HG03139 (cell line): ENCODE data around the gene CHST11.

Source experiments
- ATAC-seq: cut with Tn5 transposase; IDR thresholded peaks from one replicate; pipeline ENCODE4 v1.9.1; 2021; ENCODE audit not compliant: unreplicated experiment

The CHST11 gene

DNA sequence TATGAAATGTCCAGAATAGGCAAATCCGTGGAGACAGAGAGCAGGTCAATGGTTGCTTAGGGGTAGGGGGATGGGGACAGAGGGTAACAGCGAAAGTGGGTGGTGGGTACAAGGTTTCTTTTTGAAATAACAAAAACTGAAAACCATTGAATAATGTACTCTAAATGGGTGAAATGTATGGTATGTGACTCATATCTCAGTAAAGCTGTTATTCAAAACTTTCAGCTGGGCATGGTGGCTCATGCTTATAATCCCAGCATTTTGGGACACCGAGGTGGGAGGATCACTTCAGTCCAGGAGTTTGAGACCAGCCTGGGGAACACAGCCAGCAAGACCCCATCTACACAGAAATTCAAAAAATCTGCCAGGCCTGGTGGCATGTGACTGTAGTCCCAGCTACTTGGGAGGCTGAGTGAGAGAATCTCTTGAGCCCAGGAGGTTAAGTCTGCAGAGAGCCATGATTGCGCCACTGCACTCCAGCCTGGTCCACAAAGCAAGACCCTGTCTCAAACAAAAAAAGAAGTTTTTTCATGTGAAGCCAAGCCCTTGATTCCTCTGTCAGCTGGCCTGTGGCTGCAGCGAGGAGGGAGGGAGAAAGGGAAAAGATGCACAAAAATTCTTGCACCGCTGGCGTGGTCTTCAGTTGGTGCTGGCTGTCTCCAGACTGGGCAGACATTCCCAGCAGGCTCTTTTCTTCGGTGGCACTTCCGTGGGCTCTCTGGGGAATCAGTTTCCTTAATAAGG, 253.1 kb downstream of the CHST11 start:
- no peak for ATAC-seq

DNA sequence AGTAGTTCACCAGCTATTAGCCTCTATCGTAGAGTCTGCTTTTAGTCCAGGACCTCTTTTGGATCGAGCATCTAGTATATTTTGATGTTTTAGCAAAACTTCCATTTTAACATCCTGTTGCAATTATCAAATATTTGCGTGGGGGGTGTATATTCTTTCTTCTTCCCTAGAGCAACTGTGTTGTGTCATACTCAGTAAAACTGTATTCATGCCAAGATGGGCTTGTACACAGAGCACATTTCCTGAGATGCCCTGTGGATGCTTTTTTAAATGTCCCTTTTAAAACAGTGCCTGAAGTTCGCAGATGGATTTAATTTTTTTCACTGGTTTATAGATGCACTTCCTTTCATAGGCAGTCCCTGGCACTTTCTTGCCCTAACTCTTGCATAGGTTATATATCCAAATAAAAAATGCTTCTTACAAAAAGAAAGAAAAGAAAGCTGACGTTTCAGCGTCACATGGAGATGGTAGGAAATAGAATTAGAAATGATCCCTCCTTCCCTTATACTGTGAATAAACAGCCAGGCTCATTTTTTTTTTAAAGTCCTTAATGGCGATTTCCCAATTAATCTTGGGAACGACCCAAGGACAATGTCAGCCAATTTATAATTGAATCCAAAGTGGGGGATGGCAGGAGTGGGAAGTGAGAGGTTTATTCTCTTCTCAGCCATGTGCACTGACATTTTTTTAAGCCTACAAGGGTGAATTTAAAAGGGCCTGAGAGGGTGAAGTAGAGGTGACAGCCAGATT, 254.4 kb downstream of the CHST11 start:
- ATAC-seq = no peak

DNA sequence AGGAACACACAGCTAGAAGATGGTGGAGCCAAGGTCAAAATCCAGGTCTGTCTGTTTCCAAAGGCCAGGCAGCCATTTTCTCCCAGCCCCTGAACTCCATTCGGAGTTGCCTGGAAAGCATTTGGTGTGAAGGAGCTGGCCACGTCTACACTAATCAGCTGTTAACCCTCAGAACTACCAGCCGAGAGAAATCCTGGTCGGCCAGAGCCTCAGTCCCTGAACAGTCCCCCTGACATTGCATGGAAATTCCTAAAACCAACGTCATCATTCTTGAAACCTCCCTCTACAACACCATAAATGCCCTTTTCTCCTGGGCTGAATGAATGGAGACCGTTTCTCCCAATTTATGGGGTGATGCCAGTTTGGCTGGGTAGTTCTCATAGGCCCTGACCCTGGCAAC, 255.7 kb downstream of the CHST11 start:
- ATAC-seq = no peak

DNA sequence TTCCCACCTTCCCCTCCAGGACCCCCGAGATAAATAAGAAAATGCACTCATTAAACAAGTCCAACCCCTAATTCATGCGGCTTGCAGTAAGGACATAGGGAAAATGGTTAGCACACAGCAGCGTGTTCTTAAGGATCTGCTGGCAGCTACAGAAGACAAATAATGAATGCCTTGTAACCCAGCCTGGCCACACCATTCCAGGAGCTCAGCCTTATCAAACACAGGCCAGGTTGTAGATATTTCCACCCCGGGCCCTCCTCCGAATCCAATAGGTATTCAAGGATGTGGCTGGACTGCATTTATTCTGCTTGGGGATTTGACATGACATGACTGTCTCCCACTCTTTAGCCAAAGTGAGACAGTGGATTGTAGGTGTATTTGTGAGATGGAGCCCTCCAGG, 256.2 kb downstream of the CHST11 start:
- no peak for ATAC-seq

DNA sequence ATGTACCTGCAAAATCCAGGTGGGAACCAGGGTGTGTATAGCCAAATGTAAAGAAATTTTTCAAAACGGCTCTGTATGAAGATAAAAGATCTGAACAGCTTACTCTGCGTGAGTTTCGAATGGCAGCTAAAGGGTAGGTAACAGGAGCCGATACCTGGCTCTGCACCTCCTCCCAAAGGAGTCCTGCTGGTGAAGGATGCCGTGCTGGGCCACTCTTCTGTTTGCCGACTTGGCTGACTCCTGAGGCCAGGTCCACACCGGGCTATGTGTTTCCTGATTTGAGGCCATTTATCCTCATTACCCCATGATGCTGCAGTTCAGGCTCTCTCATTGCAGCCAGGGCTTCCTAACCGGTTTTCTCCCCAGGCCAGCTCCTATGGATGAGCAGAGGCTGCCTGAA, 256.7 kb downstream of the CHST11 start:
- no peak for ATAC-seq

DNA sequence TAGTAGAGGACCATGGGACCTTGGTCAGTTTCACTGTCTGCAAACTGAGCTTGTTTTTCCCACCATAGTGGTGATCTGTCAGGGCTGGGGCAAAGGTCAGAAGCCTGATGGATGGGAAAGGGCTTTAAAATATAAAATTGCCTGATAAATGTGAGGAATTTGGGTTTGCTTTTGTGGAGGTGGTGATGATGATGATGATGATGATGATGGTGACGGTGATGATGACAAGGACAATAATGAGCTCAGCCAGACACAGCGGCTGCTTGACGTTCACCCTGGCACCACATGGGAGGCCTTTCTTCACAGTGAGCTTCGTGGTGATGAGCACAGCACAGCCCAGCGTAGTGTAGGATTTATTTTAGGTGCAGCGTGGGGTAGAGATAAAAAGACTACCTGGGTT, 257.6 kb downstream of the CHST11 start:
- no peak for ATAC-seq

DNA sequence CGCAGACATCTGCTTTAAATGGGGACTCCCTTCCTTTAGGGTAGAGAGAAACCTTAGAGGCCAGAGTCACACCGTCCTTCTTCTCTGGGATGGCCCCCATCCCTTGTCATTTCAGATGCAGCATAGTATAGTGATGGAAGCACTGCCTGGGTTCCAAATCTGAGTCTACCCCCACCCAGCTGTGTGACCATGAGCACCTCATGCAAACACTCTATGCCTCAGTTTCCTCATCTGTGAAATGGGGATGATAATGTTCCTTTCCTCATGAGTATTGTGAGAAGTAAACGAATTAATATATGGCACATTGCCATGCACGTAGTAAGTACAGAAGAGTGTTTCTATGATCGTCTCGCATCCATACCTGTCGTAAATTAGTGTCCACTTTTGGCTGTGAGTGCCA, 259.4 kb downstream of the CHST11 start:
- no peak for ATAC-seq

DNA sequence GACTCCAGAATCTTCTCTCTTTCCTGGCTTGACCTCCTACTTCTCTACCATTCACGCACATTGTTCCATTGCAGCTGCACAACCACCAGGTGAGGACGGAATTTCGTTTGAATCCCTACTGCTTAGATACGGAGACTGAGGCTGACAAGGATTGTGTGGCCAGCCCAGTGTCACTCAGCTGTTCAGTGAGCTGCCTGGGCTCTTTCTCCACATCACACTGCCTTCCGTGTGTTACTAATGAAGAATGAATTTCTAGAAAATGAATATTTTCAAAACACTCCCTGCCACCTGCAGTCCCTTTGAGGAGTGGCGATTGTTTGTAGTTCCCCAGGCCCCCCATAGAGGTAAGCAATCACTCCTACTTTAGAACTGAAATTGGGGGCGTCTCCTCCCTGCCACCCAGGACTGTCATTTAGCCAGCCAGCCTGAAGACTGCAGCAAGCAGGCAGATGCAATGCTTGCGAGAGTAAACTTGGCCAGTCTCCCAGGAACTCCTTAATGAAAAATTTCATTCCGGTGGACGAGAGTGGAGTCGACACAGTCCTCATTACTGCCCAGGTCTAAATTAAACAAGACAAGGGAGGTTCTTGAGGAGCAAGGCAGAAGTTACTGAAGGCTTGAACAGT, 261.7 kb downstream of the CHST11 start:
- no peak for ATAC-seq

DNA sequence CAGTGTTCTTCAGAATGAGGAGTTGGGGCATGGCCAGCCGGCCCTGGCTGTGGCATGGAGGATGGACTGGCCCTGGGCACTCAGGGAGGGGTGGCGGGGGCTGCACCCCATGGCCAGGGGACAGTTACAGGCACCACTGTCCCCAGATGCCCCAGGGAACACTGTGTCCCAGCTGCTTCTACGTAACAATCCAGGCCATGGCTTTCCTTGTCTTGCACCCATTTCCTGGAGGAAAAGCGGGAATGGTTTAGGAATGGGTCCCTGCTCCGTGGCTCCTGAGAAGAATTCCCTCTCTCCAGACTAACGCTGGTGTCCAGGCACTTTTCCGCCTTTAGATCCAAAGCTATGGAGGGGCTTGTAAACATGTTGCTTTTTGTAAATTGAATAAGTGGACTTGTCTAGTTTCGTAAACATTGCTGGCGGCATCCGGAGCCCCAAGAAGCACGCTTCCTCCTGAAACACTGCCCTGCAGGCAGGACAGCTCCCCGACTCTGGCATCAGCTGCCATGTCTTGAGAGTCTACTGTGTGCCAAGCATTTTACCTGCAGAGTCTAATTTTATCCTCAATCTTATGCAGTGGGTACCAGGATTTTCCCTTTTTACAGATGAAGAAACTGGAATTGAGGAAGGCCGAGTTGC, 263.1 kb downstream of the CHST11 start:
- ATAC-seq = no peak

DNA sequence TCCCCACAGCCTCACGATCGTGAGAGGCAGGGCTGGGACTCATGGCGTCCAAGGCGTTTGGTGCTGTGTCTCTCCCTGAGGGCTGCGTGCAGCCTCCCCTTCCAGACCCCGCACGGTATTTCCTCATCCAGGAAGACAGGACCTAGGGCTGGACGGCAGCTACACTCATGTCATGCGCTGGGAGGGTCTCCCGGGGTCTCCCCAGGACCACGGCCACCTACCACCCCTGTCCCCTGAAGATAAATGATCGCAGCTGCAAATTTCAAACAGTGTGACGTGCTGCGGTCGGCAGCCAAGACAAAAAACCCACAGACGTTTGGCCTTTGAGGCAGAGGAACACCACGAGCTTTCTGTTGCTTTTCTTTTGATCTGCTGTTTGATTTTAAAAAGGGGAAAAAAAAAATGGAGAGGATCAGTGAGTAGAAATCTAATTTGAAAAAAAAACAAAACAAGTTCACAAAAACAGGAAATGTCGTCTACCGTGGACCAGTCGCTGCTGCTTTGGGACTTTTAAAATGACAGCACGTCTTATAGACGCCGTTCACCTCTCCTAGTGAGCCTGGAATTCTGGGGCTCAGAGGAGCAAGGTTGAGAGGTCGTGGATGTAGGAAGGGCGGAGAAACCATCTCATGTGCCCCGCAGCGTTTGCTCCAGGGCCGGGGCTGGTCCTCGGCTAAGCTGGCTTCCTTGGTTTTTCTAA, 263.7 kb downstream of the CHST11 start:
- no peak for ATAC-seq

DNA sequence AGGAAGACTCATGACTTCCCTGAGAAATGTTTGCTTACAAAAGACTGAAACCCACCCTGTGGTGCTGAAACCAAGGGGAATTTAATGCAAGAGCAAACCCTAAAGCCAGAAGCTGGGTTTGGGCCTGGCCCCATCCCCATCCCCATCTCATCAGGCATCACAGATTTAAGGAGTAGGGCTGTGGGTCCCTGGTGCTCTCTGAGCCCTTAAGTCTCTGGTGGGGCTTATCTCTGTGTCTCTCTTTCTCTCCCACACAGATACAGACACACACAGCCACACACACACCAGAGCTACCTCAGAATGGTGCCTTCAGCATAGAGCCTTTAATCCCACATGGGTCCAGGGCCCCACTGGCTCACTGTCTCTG, 264.3 kb downstream of the CHST11 start:
- no peak for ATAC-seq

DNA sequence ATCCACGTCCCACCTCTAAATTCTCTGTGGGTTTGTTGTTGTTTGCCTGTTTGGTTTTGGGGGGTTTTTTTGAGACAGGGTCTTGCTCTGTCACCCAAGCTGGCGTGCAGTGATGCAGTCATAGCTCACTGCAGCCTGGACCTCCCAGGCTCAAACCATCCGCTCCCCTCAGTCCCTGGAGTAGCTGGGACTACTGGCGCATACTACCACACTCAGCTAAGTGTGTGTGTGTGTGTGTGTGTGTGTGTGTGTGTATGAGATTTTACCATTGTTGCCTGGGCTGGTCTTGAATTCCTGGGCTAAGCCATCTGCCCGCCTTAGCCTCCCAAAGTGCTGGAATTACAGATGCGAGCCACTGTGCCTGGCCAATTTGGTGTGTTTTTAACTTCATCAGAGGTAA, 265.2 kb downstream of the CHST11 start:
- no peak for ATAC-seq

DNA sequence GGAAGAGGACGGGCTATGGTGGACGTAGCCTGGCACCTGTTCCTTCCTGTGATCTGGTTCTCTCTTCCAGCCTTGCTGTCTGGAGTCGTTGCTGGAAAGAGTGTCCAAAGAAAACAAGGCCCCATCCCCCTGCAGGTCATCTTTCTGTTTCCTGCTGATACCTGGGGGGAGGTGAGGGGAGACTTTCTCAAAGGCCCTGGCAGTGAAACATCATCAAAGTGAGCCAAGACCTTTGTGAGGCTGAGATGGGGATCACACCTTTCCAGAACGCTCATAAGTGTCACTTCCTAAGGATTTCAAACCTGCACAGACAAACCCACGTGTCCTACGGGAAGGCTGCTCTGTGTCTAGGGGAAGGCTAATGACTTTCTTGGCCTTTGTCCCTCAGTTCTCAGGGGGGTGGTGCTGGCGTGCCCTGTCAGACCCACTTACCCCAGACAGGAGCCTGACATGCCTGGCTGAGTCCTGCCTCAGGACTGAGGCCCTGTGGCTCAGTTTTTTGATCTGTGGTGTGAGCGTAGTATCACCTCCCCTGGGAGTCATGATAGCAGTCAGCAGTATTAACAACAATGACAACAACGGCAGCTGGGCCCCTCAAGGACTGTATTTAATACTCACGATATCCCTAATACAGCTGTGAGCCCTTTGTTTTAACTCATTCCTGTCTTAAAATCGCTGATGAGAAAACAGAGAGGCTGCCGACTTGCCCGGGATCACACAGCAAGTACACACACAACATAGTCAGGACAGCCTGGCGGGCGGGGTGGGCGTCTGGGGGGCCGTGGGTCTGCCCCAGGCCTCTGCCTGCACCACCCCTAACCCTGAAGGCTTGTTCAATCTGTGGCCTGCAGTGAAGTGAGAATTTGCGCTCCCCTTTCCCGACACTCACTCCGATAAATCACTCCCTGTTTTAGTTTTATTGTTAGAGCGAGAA, 266.1 kb downstream of the CHST11 start:
- no peak for ATAC-seq

DNA sequence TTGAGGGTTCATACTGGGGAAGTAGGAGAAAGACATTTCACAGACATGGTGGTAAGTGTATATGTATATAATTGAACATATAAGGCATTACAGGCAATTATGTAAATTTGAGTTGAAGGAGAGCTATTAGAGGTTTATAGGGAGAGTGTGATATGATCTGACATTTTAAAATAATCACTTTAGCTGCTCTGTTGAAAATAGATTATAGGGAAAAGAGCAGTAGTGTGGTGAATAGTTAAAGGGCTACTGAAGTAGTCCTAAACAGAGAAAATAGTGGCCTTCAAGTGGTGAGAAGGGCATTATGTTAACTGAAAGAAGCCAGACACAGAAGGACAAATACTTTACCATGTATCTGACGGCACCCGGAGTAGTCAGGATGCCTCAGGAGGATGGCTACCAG, 267.1 kb downstream of the CHST11 start:
- ATAC-seq = no peak

DNA sequence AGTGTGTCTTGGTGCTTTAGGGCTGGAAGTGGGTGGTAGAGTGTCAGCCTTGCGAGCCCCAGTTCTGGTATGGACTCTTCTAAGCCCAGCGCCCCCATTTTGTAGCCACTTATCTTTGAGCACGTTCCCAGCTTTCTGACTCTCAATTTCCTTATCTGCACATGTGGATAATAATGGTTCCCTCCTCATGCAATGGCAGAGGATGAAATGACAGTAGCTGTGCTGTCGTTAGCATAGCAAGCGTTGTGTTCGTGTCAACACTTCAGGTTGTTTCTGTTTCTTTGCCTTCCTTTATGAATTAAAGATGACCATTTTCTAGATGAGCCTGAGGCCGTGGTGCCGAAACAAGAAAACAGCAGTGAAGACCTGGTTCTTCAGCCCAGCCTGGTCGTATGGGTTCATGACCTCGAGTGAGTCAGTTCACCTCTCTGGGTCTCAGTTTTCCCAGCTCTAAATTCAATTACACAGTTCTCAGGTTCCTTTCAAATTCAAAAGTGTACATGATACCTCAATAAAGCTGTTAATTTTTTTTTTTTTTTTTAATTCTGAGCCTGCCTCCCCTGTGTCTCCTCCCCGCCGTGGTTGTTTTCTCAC, 268.3 kb downstream of the CHST11 start:
- no peak for ATAC-seq

DNA sequence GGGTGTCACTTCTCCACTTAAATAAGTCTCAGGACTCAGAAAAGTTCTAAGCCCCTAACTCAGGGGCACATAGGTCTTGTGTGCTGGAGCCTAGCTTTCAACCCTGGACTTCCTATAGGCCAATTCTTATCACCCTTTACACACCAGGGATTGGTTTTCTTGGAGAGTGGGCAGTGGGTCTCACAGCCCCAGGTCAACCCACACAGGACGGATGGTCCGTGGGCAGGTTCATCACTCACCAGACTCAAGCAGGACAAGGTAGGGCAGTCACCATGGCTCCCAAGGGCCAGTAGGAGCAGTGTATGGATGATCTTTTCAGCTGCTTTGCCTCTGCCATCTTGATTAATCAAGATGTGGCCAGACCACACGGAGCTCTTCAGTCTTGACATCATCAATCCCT, 268.9 kb downstream of the CHST11 start:
- no peak for ATAC-seq

DNA sequence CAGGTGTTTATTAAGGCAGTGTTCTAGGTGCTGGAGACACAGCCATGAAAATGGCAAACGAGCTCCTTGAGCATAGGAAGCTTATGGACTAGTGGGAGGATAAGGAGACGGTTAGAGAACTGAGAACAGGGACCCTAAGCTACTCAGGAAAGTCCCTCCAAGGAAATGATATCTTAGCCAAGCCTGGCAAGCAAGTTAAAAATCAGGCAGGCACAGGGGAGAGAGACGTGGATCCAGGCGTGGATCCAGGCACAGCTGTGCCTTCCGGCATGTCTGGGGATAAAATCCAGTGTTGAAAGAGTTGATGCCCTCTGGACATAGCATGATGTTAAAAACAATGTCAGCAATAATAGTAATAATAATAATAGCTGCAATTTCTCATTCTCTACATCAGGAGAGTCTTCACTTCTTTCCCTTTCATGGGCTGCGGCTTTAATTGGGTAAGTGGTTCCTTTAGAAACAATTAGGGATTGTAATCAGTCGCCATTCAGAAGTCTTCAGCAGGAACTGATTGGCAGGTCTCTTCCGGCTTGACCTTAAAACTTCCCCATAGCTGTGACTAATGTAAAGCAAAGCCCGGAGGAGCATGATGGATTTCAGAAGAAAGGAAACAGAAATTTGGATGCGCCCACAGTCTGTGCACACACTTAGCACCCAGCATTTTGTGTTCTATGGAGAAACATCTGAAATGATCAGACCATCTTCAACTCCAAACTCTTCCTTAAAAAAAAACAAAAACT, 271.1 kb downstream of the CHST11 start:
- ATAC-seq = no peak

DNA sequence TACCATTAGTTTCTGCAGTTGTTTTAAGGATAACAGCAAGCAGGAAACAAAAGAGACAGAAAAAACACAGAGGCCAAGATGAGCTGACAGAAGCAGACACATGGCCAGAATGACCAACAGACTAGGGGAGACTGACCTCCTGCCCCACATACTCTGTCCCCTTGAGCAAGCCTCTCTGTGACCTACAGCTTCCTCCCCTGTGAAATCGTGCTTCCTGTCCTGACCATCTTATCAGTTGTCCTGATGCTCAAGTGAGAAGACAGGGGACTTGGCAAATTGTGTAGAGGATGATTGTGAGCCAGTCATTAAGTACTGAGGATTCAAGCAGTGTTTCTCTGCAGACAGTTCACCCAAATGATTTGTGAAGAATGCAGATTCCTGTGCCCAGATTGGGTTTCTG, 272.3 kb downstream of the CHST11 start:
- ATAC-seq = no peak
